ENCODE measurements around the gene CDH13.

- no peak for TF ChIP-seq POLR2A (IDR thresholded peaks at IDR 0.05)
- no peak for TF ChIP-seq CTCF (IDR thresholded peaks at IDR 0.05)
Observed at GRCh38 chr16:83019963-83020362, 393.2 kb downstream of the CDH13 start.

All from Peyer's patch (tissue), 4 donors.